GM18909 (cell line): ENCODE measurements around the gene DPH2.

Experiments
- ATAC-seq: cut with Tn5 transposase; IDR thresholded peaks from one replicate; pipeline ENCODE4 v1.9.1; 2021; ENCODE audit warnings: mild to moderate bottlenecking; ENCODE audit not compliant: unreplicated experiment, poor library complexity

Gene DPH2, protein sequence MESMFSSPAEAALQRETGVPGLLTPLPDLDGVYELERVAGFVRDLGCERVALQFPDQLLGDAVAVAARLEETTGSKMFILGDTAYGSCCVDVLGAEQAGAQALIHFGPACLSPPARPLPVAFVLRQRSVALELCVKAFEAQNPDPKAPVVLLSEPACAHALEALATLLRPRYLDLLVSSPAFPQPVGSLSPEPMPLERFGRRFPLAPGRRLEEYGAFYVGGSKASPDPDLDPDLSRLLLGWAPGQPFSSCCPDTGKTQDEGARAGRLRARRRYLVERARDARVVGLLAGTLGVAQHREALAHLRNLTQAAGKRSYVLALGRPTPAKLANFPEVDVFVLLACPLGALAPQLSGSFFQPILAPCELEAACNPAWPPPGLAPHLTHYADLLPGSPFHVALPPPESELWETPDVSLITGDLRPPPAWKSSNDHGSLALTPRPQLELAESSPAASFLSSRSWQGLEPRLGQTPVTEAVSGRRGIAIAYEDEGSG

DNA sequence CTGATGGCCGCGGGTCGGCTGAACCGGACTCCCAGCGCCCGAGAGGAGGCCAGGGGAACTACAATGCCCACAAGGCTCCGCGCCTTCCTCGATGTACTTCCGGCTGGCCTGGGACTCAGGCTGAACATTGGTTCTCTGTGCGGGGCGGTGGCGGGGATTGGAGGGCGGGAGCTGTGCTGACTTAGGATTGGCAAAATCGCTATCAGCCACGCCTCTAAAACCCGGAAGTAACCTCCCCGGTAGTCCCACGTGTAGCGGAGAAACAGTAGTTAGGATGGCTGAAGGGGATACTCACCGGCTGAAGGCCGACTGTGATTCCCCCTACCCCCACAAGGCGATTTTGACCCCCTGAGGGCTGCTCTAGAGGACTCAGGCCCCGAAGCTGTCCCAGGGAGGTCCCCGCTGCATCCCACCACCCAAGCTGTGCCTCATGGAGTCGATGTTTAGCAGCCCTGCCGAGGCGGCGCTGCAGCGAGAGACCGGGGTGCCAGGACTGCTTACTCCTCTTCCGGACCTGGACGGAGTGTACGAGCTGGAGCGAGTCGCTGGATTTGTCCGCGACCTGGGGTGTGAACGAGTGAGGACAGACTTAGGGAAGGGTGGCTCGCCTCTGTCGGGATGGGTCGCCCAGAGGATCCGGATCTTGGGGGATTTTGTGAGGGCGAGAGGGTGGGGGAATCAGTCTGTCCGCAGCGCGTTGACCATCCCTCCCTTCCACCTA lies at the start of gene DPH2:
Gene DPH2 (plus strand): TSS at position 265 of the 721 bp plus-strand sequence. CDS start 166 bp downstream, at position 431.
- ATAC-seq: peak; percentile 82

DNA sequence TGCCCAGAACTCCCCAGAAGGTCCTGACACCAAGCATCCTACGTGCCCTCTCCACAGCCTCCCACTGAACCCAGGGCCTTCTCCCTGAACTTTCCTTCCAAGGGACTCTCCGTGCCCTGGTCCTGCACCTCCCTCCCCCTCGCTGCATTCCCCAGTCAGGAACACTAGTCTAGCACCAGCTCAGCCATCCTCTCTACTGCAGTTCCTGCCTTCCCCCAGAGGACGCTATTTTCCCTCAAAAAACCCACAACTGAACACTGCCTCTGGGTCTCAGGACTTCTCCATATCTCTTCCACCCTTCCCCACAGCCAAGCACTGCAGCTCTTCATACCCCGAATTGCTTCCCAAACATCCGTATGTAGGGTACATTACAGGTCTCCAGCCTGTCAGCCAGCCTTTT lies 48.8 kb upstream of the DPH2 start:
- ATAC-seq: no peak

DNA sequence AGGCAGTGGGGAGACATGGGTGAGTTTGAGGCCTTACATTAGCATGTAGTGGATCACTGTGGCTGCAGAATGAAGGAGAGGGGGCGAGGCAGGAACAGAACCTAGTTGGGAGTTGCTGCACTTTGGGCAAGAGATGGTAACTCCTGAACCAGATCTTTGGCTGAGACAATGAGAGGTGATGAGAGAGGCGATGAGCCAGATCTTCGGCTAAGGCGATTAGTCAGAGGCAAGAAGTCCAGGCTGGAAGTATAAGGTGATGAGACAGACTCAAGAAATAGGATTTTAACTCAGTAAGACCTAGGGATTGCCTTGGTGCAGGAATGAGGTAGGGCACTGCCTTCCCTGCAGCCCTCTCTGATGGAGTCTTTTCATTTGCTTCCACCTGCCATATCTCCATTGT lies 45.3 kb upstream of the DPH2 start:
- no peak for ATAC-seq

DNA sequence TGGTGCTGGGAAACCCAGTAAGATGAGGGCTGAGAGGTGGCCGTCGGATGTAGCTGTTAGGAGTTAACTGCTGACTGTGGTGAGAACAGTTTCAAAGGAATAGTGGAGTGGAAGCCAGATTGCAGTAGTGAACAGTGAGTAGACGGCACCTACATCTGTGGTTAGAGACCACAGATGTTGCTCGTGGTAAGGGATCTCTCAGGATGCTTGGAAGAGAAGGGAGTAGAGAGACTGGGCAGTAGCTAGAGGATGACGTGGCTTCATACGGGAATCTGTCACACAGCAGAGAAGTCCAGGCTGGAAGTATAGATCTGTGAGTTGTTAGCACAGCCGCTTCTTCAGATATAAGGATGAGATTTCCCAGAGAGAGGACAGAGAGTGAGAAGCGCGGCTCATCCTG lies 44.0 kb upstream of the DPH2 start:
- ATAC-seq: no peak

DNA sequence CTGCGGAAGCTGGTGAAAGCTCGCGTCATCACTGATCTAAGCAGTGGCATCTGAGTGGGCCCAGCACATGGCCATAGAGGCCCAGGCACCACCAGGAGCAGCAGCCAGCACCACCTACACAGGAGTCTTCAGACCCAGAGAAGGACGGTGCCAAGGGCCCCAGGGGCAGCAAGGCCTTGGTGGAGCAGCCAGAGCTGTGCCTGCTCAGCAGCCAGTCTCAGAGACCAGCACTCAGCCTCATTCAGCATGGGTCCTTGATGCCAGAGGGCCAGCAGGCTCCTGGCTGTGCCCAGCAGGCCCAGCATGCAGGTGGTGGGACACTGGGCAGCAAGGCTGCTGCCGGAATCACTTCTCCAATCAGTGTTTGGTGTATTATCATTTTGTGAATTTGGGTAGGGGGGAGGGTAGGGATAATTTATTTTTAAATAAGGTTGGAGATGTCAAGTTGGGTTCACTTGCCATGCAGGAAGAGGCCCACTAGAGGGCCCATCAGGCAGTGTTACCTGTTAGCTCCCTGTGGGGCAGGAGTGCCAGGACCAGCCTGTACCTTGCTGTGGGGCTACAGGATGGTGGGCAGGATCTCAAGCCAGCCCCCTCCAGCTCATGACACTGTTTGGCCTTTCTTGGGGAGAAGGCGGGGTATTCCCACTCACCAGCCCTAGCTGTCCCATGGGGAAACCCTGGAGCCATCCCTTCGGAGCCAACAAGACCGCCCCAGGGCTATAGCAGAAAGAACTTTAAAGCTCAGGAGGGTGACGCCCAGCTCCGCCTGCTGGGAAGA lies 39.5 kb upstream of the DPH2 start:
- no peak for ATAC-seq

DNA sequence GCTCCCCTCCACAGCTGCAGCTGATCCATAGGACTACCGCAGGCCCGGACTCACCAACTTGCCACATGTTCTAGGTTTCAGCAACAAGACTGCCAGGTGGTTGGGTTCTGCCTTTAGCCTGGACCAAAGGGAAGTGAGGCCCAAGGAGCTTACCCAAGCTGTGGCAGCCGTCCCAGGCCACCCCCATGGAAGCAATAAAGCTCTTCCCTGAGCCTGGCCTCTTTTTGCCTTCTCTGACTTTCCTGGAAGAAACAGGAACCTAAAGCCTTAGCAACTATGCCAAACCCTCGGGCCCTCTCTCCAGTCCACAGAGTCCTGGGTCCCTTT lies 38.9 kb upstream of the DPH2 start:
- no peak for ATAC-seq

DNA sequence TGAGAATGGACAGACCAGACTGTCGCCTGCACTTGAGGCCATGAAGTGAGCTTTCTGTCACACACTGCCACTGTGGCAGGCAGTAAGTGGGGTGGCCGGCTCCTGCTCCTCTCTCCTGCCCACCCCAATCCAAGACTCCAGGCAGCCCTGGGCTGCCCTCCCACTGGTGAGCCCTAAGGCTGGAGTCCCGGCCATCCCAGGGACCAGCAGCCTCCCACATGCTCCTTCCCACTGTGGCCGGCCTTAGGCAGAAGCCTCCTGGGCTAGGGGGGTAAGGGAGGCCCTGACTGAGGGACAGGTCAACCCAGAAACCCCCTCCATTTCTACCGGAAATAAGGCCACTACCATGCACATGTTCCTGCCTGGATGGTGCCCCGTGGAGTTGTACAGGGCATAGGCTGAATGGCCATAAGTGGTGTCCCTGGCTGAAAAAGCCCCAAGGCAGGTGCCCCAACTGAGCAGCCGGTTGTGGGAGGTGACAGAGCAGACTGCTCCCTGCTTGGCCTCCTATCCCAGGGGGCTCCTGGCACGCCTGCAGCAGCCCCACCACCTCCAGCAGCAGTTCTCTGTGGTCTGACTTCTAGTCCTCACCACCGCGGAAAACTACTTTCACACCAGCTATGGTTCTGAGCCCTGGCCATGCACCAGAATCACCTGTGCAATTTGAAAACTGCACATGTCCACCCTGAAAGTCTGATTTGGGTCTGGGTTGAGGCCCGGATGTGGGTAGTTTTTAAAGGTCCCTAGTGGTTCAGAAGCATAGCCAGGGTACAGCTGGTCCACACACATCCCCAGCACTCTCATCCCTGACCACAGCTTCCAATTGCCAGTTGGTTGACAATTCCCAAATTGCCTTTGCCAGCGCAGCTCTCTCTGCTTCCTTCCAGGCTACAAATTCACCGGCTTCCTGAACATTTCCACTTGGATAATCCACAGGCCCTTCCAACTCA lies 37.8 kb upstream of the DPH2 start:
- no peak for ATAC-seq

DNA sequence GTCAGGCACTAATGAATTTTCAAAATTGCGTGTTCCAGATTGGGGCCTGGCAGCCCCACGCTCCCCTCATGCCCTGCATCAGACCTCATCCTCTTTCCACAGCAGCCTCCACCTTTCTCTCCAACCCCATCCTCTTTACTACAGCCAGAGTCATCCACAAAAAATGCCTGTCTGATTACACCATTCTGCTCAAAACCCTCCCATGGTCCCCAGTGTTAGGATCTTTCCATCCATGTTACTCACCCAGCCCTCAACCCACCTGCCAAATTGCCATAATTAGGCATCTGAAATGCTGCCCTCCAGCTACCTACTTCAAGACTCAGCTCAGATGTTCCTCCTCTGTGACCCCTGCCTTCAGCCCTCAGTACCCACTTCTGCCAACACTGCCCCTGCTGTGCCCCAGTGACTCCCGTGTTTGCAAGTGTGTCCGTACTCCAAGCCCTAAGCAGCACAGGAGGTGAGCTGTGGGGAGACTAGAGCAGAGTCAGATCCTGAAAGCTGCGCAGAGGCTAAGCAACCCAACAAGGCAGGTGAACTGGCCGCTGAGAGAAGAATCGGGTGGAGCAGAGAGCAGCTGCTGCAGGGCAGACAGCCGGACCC lies 36.9 kb upstream of the DPH2 start:
- ATAC-seq: no peak

DNA sequence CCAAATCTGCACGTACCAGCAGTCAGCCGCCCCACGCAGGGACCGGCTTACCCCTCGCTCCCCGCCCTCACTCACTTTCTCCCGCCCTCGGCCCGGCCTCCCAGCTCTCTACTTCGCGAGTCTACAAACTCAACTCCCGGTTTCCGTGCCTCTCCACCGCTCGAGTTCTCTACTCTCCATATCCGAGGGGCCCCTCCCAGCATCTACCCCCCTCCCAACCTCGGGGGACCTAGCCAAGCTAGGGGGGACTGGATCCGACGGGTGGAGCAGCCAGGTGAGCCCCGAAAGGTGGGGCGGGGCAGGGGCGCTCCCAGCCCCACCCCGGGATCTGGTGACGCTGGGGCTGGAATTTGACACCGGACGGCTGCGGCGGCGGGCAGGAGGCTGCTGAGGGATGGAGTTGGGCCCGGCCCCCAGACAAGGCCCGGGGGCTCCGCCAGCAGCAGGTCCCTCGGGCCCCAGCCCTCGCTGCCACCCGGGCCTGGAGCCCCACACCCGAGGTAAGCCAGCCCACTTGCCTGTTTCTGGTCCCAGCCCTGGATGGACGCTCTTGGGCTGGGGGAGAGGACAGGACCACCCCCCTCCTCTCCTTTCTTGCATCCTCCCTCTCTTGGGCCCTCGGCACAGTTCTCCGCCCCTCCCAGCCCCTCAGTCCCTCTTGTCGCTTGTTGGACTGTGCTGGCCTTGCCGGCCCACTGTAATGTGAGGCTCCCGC lies 36.3 kb upstream of the DPH2 start, which contains the start of gene ARTN:
Gene ARTN (plus strand): TSS at position 416 of the 715 bp plus-strand sequence. CDS start 1,856 bp downstream, outside the sequence.
- no peak for ATAC-seq

DNA sequence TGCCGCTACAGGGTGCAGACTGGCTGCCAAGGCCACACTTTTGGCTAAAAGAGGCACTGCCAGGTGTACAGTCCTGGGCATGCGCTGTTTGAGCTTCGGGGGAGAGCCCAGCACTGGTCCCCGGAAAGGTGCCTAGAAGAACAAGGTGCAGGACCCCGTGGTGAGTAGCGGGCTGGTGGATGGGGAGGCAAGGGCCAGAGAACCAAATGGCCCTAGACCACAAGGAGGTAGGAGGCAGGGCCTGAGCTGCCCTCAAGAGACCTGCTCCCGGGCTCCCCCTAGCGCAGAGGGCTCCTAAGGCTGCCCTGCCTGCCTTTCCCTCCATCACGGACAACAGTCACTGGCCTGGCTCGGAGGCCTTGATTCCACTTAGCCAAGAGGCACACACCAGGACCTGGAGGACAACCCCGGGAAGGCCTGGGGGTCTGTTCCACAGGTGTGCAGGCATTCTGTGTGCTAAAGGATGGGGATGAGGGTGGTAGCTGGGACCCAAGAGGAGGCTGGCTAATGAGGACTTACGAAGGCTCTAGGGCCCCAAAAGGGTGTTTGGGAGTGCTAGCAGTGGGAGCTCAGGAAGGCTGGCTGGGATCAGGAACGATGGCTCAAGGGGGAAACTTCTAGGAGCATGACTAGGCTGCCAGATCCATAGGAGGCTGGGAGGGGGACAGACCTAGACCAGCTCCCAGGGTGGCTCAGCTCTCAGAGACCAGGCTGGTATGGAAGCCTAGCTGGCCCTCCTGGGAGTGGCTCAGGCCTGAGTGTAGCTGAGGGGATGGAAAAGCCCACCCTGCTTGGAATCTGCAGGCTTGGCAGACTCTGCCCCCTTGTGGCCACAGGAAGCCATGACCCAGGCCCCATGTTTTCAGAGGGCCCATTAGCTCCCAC lies 35.5 kb upstream of the DPH2 start:
- ATAC-seq: no peak

DNA sequence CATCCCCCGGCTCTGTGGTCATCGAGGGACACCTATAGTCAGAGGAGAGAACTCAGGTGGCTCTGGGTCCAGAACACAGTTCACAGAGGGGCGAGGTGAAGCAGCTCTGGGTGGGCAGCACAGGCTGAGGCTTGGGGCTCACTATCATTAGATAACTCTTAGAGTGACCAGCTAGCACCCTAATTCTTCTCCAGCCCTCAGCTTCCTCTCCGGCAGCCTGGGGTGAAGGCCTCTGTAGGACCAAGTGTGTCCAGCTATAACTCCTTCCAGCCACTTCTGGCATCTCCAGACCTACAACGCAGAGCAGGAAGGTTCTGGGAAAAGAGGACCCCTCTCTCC lies 34.9 kb upstream of the DPH2 start:
- ATAC-seq: no peak

DNA sequence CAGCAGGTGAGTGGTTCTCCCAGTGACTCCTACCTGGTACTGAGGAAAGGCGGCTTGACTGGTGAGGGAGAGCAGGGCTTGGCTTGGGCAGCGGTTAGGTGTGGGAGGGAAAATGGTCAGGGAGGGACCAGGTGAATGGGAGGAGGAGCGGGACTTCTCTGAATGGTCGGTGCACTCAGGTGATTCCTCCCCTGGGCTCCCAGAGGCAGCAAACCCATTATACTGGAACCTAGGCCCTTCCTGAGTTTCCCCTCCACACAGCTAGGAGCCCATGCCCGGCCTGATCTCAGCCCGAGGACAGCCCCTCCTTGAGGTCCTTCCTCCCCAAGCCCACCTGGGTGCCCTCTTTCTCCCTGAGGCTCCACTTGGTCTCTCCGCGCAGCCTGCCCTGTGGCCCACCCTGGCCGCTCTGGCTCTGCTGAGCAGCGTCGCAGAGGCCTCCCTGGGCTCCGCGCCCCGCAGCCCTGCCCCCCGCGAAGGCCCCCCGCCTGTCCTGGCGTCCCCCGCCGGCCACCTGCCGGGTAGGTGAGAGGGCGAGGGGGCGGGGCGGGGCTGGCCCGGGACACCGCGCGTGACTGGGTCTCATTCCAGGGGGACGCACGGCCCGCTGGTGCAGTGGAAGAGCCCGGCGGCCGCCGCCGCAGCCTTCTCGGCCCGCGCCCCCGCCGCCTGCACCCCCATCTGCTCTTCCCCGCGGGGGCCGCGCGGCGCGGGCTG lies 33.9 kb upstream of the DPH2 start:
- no peak for ATAC-seq

DNA sequence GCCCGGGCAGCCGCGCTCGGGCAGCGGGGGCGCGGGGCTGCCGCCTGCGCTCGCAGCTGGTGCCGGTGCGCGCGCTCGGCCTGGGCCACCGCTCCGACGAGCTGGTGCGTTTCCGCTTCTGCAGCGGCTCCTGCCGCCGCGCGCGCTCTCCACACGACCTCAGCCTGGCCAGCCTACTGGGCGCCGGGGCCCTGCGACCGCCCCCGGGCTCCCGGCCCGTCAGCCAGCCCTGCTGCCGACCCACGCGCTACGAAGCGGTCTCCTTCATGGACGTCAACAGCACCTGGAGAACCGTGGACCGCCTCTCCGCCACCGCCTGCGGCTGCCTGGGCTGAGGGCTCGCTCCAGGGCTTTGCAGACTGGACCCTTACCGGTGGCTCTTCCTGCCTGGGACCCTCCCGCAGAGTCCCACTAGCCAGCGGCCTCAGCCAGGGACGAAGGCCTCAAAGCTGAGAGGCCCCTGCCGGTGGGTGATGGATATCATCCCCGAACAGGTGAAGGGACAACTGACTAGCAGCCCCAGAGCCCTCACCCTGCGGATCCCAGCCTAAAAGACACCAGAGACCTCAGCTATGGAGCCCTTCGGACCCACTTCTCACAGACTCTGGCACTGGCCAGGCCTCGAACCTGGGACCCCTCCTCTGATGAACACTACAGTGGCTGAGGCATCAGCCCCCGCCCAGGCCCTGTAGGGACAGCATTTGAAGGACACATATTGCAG lies 33.2 kb upstream of the DPH2 start:
- ATAC-seq: no peak

DNA sequence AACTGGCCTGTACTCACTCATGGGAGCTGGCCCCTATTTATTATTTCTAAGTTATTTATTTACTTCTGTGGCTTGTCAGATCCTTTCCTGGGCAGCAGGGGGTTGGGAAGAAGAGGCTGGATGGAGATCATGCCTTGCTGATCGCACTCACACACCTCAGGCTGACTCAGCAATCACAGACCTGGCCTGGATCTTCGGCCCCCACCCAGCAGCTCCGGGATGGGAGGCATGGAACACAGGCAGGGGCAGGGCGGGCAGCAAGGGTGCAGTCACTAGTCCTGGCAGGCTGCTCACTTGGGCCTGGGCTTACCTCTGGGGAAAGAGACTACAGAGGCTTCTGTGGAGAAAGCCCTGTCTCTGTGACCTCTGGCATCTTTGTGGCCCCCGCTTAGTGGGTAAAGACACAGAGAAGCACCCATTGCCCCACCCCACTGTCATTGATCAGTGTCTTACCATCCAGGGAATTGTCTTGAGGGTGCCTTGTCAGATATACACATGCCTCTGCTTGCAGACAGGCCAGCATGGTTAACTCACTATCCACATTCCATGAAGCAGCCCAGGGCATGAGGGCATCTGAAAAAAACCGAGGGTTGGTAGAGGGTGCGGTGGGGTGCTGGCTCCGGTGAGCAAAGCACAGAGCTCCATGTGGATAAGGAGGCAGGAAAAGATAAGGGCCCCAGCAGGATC lies 32.5 kb upstream of the DPH2 start:
- no peak for ATAC-seq

DNA sequence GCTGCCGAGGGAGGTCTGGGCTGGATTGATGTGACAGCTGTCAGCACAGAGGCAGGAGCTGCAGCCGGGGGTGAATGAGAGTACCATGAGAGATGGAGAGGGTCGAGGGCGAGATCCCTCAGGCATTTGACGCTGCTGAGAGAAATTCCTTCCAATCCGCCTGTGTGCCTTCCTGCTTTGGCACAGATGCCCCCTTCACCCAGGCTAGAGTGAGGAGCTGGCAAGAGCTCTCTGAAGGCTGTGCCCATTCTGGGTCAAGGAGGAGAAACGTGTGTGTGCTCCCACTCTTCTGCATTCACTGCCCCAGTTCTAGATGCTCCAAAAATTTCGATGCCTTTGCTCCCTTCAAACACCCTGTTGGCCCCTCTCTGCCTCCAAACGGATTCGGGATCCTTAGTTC lies 31.4 kb upstream of the DPH2 start:
- ATAC-seq: no peak
